ENCODE results near the gene STING1. TPM values are rescaled to one million over a fixed set of nuclear protein-coding genes. Genes with fewer than 3 reads are reported as not detected.

The STING1 gene
- total and polyA plus RNA-seq, 2 donors (not counting 3 experiments of a cell fraction or from before 2014, with no cell fraction given) = 108 to 143 TPM

GRCh38 chr5:139460455-139460854 lies 22.1 kb downstream of the STING1 start:
- intact Hi-C loops (cut with micrococcal nuclease) (no loop called here), dilution Hi-C loops (cut with MboI; ENCODE audit: extremely low pct_ligation_motif_present, low sequenced_read_pairs) (no loop called here)
- peaks cover 20 to 23% of the 10 kb centered on the region in 2 experiments for H3K36me3 ChIP-seq (ENCODE audit: control insufficient read depth in 2 of 2, extremely low read depth in 1 of 2, insufficient read depth in 2 of 2, low read length in 2 of 2)
- TF ChIP-seq MAX (IDR thresholded peaks at IDR 0.05; ENCODE audit: insufficient read depth, insufficient read length) (no peak), GATA2 (IDR thresholded peaks at IDR 0.05; ENCODE audit: insufficient read depth, insufficient read length, low read depth, low read length) (no peak), POLR2A (IDR thresholded peaks at IDR 0.05; ENCODE audit: low read depth, low read length) (no peak), FOS (IDR thresholded peaks at IDR 0.05; ENCODE audit: borderline replicate concordance, insufficient read depth, low read length) (no peak), JUN (IDR thresholded peaks at IDR 0.05; ENCODE audit: borderline replicate concordance, insufficient read depth, insufficient read length, low read depth) (no peak), MYC (IDR thresholded peaks at IDR 0.05; ENCODE audit: low read depth, low read length) (no peak)
- H3K9ac ChIP-seq (replicated peaks; ENCODE audit: extremely low read depth, insufficient read depth, low read length) = peak overlapping the region; percentile 99
- POLR2A ChIA-PET = interaction anchor here (2.4 kb wide), 1 partner anchor 13 kb away, joined by 15 read pairs; no protein-coding TSS in a partner anchor
- peak; percentile 61 for FAIRE-seq
- no TSS peak for BruUV-seq (replicated peaks)
- peak overlapping the region; percentile 96 for H3K4me2 ChIP-seq (ENCODE audit: insufficient read depth, low read length)
- peak overlapping the region; percentile 99 for H3K27ac ChIP-seq (ENCODE audit: insufficient read depth, low read depth, low read length)
- no peaks in the 10 kb centered on the region for H3K9me1 ChIP-seq (replicated peaks; ENCODE audit: control insufficient read depth, extremely low read depth, insufficient read depth, low read length)
- H4K20me1 ChIP-seq (replicated peaks; ENCODE audit: control insufficient read depth, extremely low read depth, insufficient read depth, low read length) = no peaks in the 10 kb centered on the region
- peak overlapping the region; percentile 40 to 97 (median 87) for H3K4me3 ChIP-seq (replicated peaks in 1 of 3; ENCODE audit: insufficient read depth in 1 of 3, low read depth in 1 of 3, low read length in 3 of 3)
- no peaks in the 10 kb centered on the region for H3K27me3 ChIP-seq (ENCODE audit: control insufficient read depth in 2 of 2, insufficient read depth in 2 of 2, low read length in 2 of 2)
- DNase-seq (ENCODE audit: low read depth, low spot score) = no peak
- no peak overlapping the region for H2AFZ ChIP-seq (ENCODE audit: low read depth, low read length)
- H3K4me1 ChIP-seq (ENCODE audit: control insufficient read depth, extremely low read depth, insufficient read depth, low read length) = peaks cover 41% of the 10 kb centered on the region
- H3K79me2 ChIP-seq (ENCODE audit: control insufficient read depth, insufficient read depth, low read length) = peaks cover 63% of the 10 kb centered on the region
- CTCF ChIA-PET = interaction anchor here (0.8 to 2.9 kb wide), 6 partner anchors 13 to 53 kb away, joined by 3 to 26 read pairs (median 4); partner anchors contain the start of gene STING1
- no peaks in the 10 kb centered on the region for H3K9me3 ChIP-seq (replicated peaks; ENCODE audit: control insufficient read depth, insufficient read depth, low read length)

GRCh38 chr5:139459451-139459934 lies 23.1 kb downstream of the STING1 start:
- intact Hi-C loops (cut with micrococcal nuclease) (loop anchor here (1.0 to 2.0 kb wide), 3 partner anchors 13 to 53 kb away; no protein-coding TSS in a partner anchor), dilution Hi-C loops (cut with MboI; ENCODE audit: extremely low pct_ligation_motif_present, low sequenced_read_pairs) (no loop called here)
- peak; percentile 83 for FAIRE-seq

More at GRCh38 chr5:139459451-139459934, 23.1 kb downstream of the STING1 start:
- no peak overlapping the region for H2AFZ ChIP-seq (ENCODE audit: low read depth, low read length)
- H3K27me3 ChIP-seq (ENCODE audit: control insufficient read depth in 2 of 2, insufficient read depth in 2 of 2, low read length in 2 of 2) = no peaks in the 10 kb centered on the region
- H3K9me1 ChIP-seq (replicated peaks; ENCODE audit: control insufficient read depth, extremely low read depth, insufficient read depth, low read length) = no peaks in the 10 kb centered on the region
- no TSS peak for BruUV-seq (replicated peaks)
- H3K36me3 ChIP-seq (ENCODE audit: control insufficient read depth in 2 of 2, extremely low read depth in 1 of 2, insufficient read depth in 2 of 2, low read length in 2 of 2) = peaks cover 24 to 32% of the 10 kb centered on the region in 2 experiments
- peak overlapping the region in 2 of 3 experiments; percentile 11 to 97 for H3K4me3 ChIP-seq (replicated peaks in 1 of 3; ENCODE audit: insufficient read depth in 1 of 3, low read depth in 1 of 3, low read length in 3 of 3)
- DNase-seq (ENCODE audit: low read depth, low spot score) = peak; percentile 89
- no peaks in the 10 kb centered on the region for H4K20me1 ChIP-seq (replicated peaks; ENCODE audit: control insufficient read depth, extremely low read depth, insufficient read depth, low read length)
- no peaks in the 10 kb centered on the region for H3K9me3 ChIP-seq (replicated peaks; ENCODE audit: control insufficient read depth, insufficient read depth, low read length)
- H3K27ac ChIP-seq (ENCODE audit: insufficient read depth, low read depth, low read length) = peak overlapping the region; percentile 99
- POLR2A ChIA-PET = interaction anchor here (1.1 to 2.4 kb wide), 2 partner anchors 14 to 23 kb away, joined by 3 to 15 read pairs; no protein-coding TSS in a partner anchor
- CTCF ChIA-PET = interaction anchor here (1.2 to 2.9 kb wide), 6 partner anchors 14 to 53 kb away, joined by 3 to 26 read pairs (median 8); partner anchors contain the start of gene STING1
- TF ChIP-seq MAX (IDR thresholded peaks at IDR 0.05; ENCODE audit: insufficient read depth, insufficient read length) = no peak
- TF ChIP-seq POLR2A (IDR thresholded peaks at IDR 0.05; ENCODE audit: low read depth, low read length) = peak; percentile 57
- TF ChIP-seq POLR2AphosphoS5 (IDR thresholded peaks at IDR 0.05; ENCODE audit: insufficient read depth, low read depth, low read length) = peak; percentile 85
- H3K4me2 ChIP-seq (ENCODE audit: insufficient read depth, low read length) = peak overlapping the region; percentile 96
- H3K79me2 ChIP-seq (ENCODE audit: control insufficient read depth, insufficient read depth, low read length) = peaks cover 63% of the 10 kb centered on the region
- H3K9ac ChIP-seq (replicated peaks; ENCODE audit: extremely low read depth, insufficient read depth, low read length) = peak overlapping the region; percentile 99
- H3K4me1 ChIP-seq (ENCODE audit: control insufficient read depth, extremely low read depth, insufficient read depth, low read length) = peaks cover 41% of the 10 kb centered on the region

Data from endothelial cell of umbilical vein (primary cell).